Activated T-helper 1 cell treated with anti-CD3 and anti-CD28 coated beads, Interleukin-12 subunit alpha, Interleukin-12 subunit beta, Interleukin-2, Interleukin-4 antibody, amounts not matched to agents 30 ng/mL and 10 ng/mL and 1 ng/mL, durations not matched to agents 14 hours and 24 hours and 36 hours (primary cell): Measurements from ENCODE around the gene HECW1. TPM values are rescaled to one million over a fixed set of nuclear protein-coding genes. Genes with fewer than 3 reads are reported as not detected.

Experiments
- DNase-seq: peaks from one replicate; pipeline ENCODE4 v3.0.0; 2021; ENCODE audit warnings: low spot score
- H3K27ac Mint-ChIP-seq: one replicate; pipeline ENCODE4 v1.8.0; 2021; ENCODE audit warnings: mild to moderate bottlenecking, mixed read lengths
- H3K27me3 Mint-ChIP-seq: one replicate; pipeline ENCODE4 v1.8.0; 2022; ENCODE audit warnings: mild to moderate bottlenecking, moderate library complexity, mixed read lengths; ENCODE audit not compliant: insufficient read depth
- H3K36me3 Mint-ChIP-seq: one replicate; pipeline ENCODE4 v1.8.0; 2021; ENCODE audit warnings: low read depth, mixed read lengths
- H3K4me1 Mint-ChIP-seq: one replicate; pipeline ENCODE4 v1.8.0; 2021; ENCODE audit warnings: low read depth, mixed read lengths
- H3K4me3 Mint-ChIP-seq: one replicate; pipeline ENCODE4 v1.8.0; 2021; ENCODE audit warnings: mild to moderate bottlenecking, moderate library complexity, mixed read lengths
- H3K9me3 Mint-ChIP-seq: one replicate; pipeline ENCODE4 v1.8.0; 2021; ENCODE audit warnings: mixed read lengths
- intact Hi-C: fragments of 100-400 bp; cut with micrococcal nuclease; formaldehyde crosslinking; loops from one replicate; pipeline ENCODE4 v1.15.1; 2024
- total RNA-seq: library from RNA; stranded (reverse); gene quantifications from 2 replicates; pipeline ENCODE4 v1.2.3, GENCODE V29; 2022

HECW1 gene
- total RNA-seq, 1 donor from 2014 or later: not detected

GRCh38 chr7:43302211-43302711 is 189.8 kb downstream of the HECW1 start:
- no peaks in the 10 kb centered on the region for H3K9me3 Mint-ChIP-seq
- intact Hi-C loops: loop anchor here (5.0 to 10.0 kb wide), 2 partner anchors 420 to 533 kb away; no protein-coding TSS in a partner anchor

GRCh38 chr7:43302773-43303460 is 190.5 kb downstream of the HECW1 start:
- intact Hi-C loops: loop anchor here (5.0 to 10.0 kb wide), 2 partner anchors 419 to 532 kb away; no protein-coding TSS in a partner anchor
- H3K27ac Mint-ChIP-seq: no peak overlapping the region

More at GRCh38 chr7:43302211-43302711, 189.8 kb downstream of the HECW1 start:
- no peak for DNase-seq
- Mint-ChIP-seq H3K27me3 (peaks cover 7% of the 10 kb centered on the region), H3K27ac (no peak overlapping the region), H3K36me3 (no peaks in the 10 kb centered on the region), H3K4me1 (peaks cover 23% of the 10 kb centered on the region), H3K4me3 (no peak overlapping the region)

GRCh38 chr7:43303740-43304241 is 191.3 kb downstream of the HECW1 start:
- Mint-ChIP-seq H3K36me3 (no peaks in the 10 kb centered on the region), H3K4me3 (no peak overlapping the region), H3K27me3 (peaks cover 7% of the 10 kb centered on the region), H3K4me1 (peaks cover 23% of the 10 kb centered on the region), H3K27ac (no peak overlapping the region), H3K9me3 (no peaks in the 10 kb centered on the region)
- DNase-seq: no peak
- intact Hi-C loops: loop anchor here (1.0 to 10.0 kb wide), 3 partner anchors 11 to 531 kb away; no protein-coding TSS in a partner anchor

More at GRCh38 chr7:43302773-43303460, 190.5 kb downstream of the HECW1 start:
- Mint-ChIP-seq H3K4me3 (no peak overlapping the region), H3K4me1 (peaks cover 23% of the 10 kb centered on the region), H3K9me3 (no peaks in the 10 kb centered on the region), H3K36me3 (no peaks in the 10 kb centered on the region), H3K27me3 (peaks cover 7% of the 10 kb centered on the region)
- DNase-seq: no peak

GRCh38 chr7:43306404-43306803 is 194.0 kb downstream of the HECW1 start:
- peaks cover 23% of the 10 kb centered on the region for H3K4me1 Mint-ChIP-seq
- intact Hi-C loops: loop anchor here (10.0 kb wide), 1 partner anchor 528 kb away; no protein-coding TSS in a partner anchor
- no peak for DNase-seq
- H3K36me3 Mint-ChIP-seq: no peaks in the 10 kb centered on the region
- H3K9me3 Mint-ChIP-seq: no peaks in the 10 kb centered on the region
- no peaks in the 10 kb centered on the region for H3K27me3 Mint-ChIP-seq
- no peak overlapping the region for H3K27ac Mint-ChIP-seq
- H3K4me3 Mint-ChIP-seq: no peak overlapping the region

GRCh38 chr7:43307522-43307921 is 195.1 kb downstream of the HECW1 start:
- no peaks in the 10 kb centered on the region for H3K9me3 Mint-ChIP-seq
- intact Hi-C loops: loop anchor here (10.0 kb wide), 1 partner anchor 527 kb away; no protein-coding TSS in a partner anchor
- DNase-seq: no peak
- peaks cover 23% of the 10 kb centered on the region for H3K4me1 Mint-ChIP-seq
- H3K36me3 Mint-ChIP-seq: no peaks in the 10 kb centered on the region
- H3K27me3 Mint-ChIP-seq: no peaks in the 10 kb centered on the region
- no peak overlapping the region for H3K27ac Mint-ChIP-seq
- no peak overlapping the region for H3K4me3 Mint-ChIP-seq

- Mint-ChIP-seq H3K36me3 (no peaks in the 10 kb centered on the region), H3K27me3 (no peaks in the 10 kb centered on the region), H3K27ac (no peak overlapping the region), H3K4me1 (peaks cover 13% of the 10 kb centered on the region), H3K4me3 (no peak overlapping the region), H3K9me3 (no peaks in the 10 kb centered on the region)
- intact Hi-C loops: loop anchor here (10.0 kb wide), 1 partner anchor 526 kb away; no protein-coding TSS in a partner anchor
- DNase-seq: no peak
Measured at GRCh38 chr7:43308913-43309705, 196.7 kb downstream of the HECW1 start.

GRCh38 chr7:43309706-43310022 is 197.2 kb downstream of the HECW1 start:
- Mint-ChIP-seq H3K9me3 (no peaks in the 10 kb centered on the region), H3K36me3 (no peaks in the 10 kb centered on the region), H3K4me1 (peaks cover 17% of the 10 kb centered on the region), H3K27ac (no peak overlapping the region), H3K27me3 (no peaks in the 10 kb centered on the region), H3K4me3 (no peak overlapping the region)
- intact Hi-C loops: loop anchor here (10.0 kb wide), 1 partner anchor 525 kb away; no protein-coding TSS in a partner anchor
- no peak for DNase-seq

- DNase-seq: no peak
- intact Hi-C loops: no loop called here
- no peaks in the 10 kb centered on the region for H3K9me3 Mint-ChIP-seq
- no peak overlapping the region for H3K27ac Mint-ChIP-seq
- H3K27me3 Mint-ChIP-seq: no peaks in the 10 kb centered on the region
- H3K4me3 Mint-ChIP-seq: no peak overlapping the region
- peaks cover 14% of the 10 kb centered on the region for H3K4me1 Mint-ChIP-seq
- no peaks in the 10 kb centered on the region for H3K36me3 Mint-ChIP-seq
Measured at GRCh38 chr7:43311052-43311451, 198.6 kb downstream of the HECW1 start.

GRCh38 chr7:43311694-43312093 is 199.2 kb downstream of the HECW1 start:
- Mint-ChIP-seq H3K4me3 (no peak overlapping the region), H3K4me1 (peaks cover 14% of the 10 kb centered on the region), H3K27ac (no peak overlapping the region), H3K27me3 (no peaks in the 10 kb centered on the region), H3K9me3 (no peaks in the 10 kb centered on the region), H3K36me3 (no peaks in the 10 kb centered on the region)
- DNase-seq: no peak
- intact Hi-C loops: no loop called here

- no peak for DNase-seq
- no peaks in the 10 kb centered on the region for H3K9me3 Mint-ChIP-seq
- peak overlapping the region; percentile 51 for H3K27ac Mint-ChIP-seq
- H3K27me3 Mint-ChIP-seq: no peaks in the 10 kb centered on the region
- H3K4me3 Mint-ChIP-seq: no peak overlapping the region
- H3K4me1 Mint-ChIP-seq: peaks cover 14% of the 10 kb centered on the region
- intact Hi-C loops: loop anchor here (1.0 kb wide), 2 partner anchors 10 to 445 kb away; no protein-coding TSS in a partner anchor
- H3K36me3 Mint-ChIP-seq: no peaks in the 10 kb centered on the region
Measured at GRCh38 chr7:43313628-43314378, 201.4 kb downstream of the HECW1 start.

- Mint-ChIP-seq H3K36me3 (no peaks in the 10 kb centered on the region), H3K9me3 (no peaks in the 10 kb centered on the region), H3K4me1 (peaks cover 14% of the 10 kb centered on the region), H3K27me3 (no peaks in the 10 kb centered on the region), H3K27ac (peak overlapping the region; percentile 51), H3K4me3 (no peak overlapping the region)
- no peak for DNase-seq
- intact Hi-C loops: loop anchor here (1.0 kb wide), 2 partner anchors 10 to 445 kb away; no protein-coding TSS in a partner anchor
Measured at GRCh38 chr7:43314379-43315158, 202.1 kb downstream of the HECW1 start.
